ENCODE results near the gene DCPS.
"Not testable (repeated sequence)": the region's sequence is repeated elsewhere in the genome, so short reads cannot be mapped to it uniquely, and the experiment has no call there.

DCPS gene

DNA sequence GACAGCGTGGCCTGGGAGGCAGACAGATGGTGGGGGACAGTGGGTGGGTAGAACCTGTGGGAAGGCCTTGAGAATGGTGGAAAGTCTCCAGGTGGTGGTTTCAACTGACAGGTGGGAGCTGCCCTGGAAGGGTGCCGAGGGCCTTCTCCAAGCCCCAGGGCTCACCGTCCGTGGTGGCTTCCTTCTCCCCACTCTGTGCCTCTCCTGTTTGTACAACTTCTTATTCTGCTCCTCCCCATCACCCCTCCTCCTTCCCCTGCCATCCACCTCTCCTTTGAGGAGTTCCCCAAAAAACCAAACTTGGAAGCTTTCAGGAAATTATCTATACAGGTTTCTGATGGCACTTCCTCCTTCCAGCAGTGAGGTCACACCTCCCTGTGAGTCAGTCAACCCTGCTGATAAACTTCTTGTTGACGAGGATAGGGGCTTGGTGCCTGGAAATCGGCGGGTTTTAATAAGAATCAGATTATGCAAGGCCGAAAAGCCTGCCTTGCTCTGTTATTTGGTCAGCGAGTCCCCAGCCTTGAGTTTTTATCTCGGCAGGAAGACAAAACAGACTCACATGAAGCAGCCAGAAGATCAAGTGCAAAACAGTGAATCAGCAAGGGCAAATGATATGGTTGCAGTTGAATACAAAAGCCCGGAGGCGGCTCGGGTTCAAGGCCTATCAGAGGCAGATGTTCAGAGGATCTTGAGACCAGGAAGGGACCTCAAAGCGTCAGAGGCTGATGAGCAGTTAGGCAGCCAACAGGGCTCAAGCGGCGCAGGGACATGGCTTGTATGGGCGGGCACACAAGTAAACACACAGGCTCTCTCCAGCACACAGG lies 42.1 kb downstream of the DCPS start:
- DNase-seq = no peak

DNA sequence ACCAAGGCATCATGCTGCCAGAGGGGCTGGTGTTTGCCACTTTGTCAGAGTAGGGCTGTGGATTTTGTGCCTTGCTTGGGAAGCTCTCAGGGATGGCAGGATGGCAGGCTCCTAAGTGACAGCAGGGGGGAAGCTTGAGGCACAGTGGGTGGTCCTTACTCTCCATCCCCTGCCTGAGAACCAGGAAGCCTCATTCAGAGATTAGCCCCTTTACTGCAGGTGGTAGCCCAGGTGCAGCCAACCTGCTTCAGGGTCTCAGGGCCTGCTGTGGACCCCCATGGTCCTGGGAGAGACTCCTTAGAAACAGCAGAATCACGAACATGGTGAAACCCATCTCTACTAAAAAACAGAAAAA lies 42.7 kb downstream of the DCPS start:
- DNase-seq = no peak

DNA sequence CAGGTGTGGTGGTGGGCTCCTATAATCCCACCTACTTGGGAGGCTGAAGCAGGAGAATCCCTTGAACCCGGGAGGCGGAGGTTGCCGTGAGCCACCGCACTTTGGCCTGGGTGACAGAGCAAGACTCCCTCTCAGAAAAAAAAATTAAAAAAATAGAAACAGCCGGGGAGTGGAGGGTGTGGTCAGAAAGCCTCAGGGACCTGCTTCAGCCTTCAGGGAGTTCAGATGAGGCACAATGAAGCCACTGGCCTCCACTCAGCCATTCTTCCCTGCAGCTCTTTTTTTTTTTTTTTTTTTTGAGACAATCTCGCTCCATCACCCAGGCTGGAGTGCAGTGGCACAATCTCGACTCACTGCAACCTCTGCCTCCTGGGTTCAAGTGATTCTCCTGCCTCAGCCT lies 43.1 kb downstream of the DCPS start:
- DNase-seq = not testable (repeated sequence)

DNA sequence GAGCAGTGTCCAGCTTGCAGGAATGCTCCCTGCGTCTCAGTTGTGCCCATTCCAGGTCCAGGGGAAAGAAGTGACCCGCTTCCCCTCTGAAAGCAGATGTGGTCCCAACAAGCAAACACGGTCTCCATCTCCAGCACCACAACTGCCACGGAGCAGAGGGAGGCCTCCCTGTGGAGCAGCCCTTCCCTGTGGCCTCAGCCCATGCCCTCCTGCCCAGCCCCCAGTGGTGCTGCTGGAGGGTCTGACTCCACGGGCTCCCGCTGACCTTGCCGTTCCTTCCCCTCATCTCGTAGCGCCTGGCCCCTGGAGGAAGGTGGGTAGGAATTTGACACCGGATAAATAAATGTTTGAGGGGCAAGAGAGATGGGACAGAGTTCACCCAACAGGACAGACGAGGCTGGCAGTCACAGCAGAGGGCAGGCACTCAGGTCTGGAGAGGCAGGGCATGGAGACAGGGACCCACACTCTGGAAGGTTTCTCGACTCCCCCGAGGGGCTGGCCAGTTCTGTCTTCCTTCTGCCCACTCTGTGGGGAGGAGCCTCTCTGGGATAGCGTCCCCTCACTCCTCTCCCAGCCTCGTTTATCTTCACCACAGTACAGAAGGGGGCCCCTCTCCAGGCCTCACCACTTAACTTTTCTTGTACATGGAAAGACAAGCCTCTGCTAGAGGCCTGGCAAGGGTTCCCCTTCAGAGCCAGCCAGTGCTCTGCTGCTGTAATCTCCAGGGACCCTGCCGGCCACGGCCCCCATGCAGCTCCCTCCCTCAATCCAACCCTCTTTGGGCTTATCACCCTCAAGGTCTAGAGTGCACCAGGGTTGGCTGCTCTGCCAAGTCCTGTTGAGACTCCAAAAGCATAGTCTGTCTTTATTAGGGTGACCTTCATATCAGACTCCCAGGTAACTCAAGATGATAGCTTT lies 44.1 kb downstream of the DCPS start:
- no peak for DNase-seq

DNA sequence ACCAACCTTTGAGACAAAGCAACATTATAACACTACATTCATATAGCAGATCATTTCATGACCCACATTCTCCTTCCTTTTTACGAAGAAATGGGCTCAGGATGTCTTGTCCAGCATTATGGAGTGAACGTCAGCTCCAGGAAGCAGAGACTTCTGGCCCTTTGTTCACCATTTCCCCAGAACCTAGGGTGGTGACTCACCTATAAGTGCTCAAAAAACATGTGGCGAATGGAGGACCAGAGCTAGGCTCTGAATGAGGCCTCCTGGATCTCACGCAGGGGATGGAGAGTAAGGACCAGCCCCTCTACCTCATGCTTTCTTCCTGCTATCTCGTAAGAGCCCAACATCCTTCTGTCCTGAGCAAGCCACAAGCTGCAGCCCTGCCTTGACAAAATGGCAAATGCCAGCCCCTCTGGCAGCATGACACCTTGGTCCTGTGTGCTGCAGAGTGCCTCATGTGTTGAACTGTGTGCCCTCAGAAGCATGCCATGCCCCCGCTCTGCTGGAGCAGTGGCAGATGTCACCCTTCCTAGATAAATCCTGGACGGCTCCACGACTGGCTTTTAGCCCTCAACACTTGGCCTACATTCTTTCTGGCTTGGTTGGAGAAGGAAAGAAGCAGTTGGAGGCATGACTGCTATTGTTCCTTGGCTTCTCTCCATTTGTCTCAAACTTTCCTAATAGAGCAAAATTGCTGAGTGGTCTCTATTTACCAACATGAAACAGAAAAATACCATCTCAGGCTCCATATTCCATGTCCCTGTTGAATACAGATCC lies 45.1 kb downstream of the DCPS start:
- no peak for DNase-seq

DNA sequence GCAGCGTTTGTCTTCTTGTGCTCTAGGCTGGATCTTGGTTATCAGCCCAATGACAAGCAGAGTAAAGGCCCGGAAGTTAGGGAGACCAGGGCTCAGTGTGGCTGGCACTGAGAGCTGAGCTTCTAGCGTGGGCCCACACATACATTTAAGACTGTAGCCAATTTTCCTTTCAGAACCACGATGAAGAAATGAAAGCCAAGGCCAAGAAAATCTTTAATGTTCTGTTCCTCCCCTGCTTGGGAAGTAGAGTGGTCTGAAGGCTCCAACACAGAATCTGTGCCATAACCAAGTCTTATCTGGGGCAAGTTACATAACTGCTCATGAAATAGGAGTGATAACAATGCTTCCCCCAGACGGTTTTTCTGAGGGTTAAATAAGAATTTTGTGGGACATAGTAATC lies 47.0 kb downstream of the DCPS start:
- no peak for DNase-seq

DNA sequence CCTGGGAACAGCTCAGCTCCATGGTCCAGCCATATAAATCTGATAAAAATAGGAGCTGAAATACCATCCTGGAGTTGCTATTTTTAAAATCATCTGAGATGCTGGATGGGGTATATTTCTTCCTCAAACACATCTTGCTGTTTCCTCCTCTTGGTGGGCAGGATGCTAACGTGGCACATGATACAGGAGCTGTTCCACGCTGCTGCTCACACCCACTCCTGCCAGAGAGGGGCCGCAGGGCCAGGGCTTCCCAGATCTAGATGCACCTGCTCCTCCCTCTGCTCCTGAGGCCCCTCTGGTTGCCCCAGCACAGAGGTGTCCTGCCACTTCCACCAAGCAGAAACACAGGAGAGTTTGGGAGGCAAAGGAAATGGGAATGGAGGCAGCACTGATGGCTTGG lies 48.3 kb downstream of the DCPS start:
- no peak for DNase-seq

DNA sequence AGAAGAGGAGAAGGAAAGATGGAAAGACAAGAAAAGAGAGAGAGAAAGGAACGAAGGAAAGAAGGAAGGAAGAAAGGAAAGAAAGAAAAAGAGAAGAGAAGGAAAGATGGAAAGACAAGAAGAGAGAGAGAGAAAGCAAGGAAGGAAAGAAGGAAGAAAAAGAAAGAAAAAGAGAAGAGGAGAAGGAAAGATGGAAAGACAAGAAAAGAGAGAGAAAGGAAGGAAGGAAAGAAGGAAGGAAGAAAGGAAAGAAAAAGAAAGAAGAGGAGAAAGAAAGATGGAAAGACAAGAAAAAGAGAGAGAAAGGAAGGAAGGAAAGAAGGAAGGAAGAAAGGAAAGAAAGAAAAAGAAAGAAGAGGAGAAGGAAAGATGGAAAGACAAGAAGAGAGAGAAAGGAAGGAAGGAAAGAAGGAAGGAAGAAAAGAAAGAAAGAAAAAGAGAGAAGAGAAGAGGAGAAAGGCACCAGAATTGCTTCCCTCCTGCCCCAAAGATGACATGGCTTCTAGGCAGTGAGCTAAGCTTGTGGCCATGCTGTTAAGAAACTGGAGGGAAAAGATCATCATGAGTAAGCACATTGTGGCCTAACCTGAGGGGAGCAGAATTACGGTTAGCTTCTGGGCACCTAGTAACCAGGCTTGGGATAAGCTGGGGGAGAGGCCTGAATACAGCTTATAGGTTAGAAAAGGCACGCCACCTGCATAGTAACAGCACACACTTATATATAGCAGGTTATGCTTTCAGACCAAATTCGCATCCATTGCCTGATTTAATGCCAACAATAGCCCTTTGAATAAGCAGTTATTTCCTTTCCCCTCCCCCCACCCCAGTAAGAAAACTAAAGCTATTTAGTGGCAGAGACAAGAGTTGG lies 49.3 kb downstream of the DCPS start:
- DNase-seq = no peak

DNA sequence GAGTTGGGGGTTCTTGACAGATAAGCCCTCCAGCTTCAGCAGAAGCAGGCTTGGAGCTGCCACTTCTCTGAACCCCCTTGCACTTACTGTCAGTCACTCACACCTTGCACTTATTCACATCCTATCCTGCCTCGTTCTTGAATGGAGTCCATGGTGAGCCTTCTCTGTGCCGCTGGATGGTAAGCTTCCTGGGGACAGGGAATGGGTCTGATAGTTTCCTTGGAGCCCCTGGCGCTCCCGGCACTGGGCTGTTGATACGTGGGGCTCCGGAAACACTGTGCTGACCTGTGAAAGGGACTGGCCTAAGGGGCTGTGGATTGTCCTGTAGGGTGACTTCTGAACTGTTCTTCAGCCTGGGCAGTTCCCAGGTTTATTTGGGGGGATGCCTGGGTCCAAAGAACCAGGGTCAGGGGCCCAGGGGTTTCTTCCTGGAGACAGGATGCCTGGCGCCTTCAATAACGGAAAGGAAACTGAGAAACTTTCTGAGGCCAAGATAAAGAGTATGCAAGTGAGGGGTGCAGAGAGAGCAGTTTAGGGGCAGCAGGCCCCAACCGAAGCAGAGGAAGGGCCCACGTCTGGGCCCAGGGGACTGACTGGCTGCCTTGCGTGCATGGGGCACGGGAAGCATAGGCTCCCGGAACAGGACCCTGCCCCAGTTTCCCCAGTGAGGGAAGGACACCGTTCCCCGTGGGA lies 50.9 kb downstream of the DCPS start:
- no peak for DNase-seq

DNA sequence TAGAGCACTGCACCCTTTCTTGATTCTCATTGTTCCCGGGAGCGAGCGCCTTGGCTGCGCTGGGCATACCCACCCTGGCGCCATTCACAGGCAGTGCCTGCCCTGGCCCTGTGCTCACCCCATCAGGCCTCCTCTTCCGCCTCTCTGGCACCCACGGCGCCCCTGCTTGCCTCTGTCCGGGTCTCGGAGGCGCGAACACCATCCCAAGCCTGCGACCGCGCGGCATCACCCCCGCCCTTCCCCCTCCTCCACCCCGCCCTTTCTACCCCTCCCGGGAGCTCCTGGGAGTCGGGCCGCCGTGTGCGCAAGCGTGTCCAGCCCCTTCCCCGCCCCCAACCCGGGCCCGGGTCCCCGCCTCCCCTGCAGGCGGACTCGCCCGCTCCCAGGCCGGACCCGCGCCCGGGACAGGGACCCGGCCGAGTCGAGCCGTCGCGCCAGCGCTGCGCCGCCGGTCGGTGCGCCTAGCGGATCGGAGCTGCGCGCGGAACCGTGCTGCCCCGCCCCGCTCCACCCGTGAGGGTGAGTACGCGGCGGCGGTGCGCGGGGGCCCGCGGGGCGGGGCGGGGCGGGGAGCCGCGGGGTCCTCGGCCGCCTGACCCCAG lies 51.6 kb downstream of the DCPS start, which contains the start of gene ST3GAL4:
Gene ST3GAL4, plus strand, starts transcription at position 363 of the 602 bp plus-strand sequence. CDS start 50,470 bp downstream, outside the sequence.
- peak; percentile 37 to 68 for DNase-seq

DNA sequence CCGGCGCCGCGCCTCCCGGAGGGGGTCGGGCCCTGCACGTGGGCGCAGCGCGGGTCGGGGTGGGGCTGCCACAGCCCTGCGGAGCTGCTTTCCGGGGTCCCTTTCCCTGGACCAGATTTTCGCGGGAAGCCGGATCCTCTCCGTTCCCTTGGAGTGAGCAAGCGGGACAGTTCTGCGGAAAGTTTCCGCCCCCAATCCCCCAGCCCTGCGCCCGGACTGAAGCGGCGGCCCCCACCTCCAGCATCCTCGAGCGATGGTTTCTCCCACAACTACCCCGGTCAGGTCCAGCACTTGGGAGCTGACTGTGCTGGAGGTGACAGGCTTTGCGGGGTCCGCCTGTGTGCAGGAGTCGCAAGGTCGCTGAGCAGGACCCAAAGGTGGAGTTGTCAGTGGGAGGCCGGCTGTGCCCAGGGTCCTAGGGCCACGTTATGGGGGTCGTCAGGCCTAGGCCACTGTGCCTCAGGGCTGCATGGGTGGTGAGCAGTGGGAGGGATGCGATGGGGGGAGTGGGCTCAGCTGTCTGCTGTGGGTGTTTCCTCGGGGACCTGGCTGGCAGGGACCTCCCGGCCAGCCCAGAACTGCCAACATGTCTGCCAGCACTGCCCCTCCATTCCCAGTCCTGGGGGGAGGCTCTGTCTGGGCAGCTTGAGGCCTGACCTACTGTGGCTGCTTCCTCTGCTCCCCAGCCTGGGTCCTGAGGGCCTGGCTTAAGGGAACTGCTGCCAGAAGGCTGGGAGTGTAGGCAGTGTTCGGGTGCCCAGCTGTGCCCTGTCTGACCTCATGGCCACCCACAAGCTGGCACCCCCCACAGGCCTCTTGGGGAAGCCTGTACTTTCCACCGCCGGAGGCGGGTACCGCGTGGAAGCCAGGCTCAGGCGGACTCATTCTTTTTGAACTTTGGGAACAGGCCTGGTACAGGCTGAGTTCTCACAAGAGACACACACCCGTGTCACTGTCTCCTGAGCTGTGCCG lies 52.4 kb downstream of the DCPS start:
- DNase-seq = no peak

DNA sequence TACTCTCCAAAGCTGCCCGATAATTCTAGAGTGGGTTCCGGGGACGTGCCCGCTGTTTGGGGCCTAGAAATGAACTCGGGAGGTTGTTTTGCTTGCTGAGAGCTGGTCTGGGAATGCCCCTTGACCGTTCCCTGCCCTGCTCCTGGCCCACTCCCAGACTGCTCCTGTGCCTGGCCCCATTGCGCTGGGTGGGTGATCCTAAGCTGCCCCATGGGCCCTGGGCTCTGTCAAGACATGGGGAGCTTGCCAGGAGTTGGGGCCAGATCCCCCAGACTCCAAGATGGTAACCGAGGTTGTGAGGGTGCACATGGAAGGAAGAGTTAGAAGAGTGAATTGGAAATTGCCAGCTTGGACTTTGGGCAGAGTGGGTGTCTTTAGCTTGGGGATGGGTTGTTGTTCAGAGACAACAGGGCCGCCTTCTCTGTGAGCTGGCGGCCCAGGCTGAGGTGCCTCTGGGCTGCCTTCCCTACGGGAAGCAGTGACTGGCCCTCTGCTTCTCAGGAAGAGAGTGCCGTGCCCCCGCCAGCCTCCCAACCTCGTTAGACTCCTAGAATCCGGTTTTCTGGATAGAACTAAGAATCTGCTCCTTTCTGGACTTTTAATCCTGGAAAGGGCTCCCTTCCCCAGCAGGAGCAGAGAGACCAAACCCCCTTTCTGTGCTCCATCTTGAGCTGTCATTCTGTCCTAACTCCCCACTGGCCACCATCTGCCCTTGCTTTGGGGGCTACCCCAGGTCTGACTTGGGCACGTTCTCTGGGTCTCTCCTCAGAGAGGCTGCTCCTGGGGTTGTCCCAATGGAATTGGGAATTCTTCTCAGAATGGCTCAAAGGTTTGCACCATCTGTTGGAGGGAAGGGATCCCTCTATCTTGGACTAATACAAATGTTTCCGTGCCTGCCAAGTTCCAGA lies 53.4 kb downstream of the DCPS start:
- no peak for DNase-seq

DNA sequence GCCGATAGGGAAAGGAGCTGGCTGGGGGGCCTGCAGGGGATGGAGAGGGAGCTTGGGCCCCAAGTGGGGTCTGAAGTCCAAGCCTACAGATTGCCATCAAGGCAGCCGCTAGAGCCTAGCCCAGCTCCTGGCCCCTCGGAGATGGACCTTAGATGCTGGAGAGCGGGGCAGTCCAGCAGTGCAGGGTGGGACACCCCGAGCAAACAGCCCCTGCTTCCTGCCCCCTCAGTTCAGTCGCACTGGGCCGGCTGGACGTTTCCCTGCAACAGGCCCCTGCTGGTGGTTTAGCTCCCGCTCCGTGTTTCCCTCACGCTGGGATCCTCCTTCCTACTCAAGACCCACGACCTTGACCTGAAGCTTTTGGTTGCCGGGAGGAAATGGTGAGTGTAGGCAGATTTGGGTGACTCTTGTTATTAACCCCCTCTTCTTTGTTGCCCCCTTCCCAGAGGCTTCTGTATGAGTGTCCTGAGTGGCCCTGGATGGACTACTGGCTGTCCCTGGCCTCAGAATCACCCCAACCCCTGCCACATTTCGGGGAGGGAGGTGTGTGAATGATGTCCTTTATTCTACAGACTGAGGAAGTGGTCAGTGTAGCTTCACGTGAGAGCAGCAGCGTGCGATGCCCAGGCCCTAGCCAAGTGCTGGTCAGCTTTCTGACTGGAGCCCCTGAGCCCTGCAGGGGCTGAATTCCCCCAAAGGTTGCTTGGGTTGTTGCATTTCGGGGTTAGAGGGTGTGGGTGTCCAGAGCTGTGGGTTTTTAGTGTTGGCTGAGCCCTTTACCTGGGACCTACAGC lies 54.3 kb downstream of the DCPS start:
- DNase-seq = no peak

DNA sequence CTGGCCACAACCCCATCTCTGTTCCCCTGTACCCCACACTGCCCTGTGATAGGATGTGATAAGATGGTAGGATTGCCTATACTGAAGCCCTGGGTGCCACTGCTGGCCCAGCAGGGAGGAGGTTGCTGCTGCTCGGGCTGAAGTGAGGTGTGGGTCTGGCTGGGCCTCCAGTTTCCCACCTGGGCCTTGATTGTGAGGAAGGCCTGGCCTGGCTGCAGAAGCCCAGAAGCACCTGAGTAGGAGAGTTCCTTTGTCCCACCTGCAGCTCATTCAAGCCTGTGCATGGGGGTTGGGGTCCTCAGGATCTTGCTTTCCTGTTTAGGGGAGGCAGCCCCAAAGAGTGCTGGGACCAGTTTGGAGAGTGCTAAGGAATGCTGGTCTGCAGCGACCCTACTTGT lies 54.9 kb downstream of the DCPS start:
- no peak for DNase-seq

DNA sequence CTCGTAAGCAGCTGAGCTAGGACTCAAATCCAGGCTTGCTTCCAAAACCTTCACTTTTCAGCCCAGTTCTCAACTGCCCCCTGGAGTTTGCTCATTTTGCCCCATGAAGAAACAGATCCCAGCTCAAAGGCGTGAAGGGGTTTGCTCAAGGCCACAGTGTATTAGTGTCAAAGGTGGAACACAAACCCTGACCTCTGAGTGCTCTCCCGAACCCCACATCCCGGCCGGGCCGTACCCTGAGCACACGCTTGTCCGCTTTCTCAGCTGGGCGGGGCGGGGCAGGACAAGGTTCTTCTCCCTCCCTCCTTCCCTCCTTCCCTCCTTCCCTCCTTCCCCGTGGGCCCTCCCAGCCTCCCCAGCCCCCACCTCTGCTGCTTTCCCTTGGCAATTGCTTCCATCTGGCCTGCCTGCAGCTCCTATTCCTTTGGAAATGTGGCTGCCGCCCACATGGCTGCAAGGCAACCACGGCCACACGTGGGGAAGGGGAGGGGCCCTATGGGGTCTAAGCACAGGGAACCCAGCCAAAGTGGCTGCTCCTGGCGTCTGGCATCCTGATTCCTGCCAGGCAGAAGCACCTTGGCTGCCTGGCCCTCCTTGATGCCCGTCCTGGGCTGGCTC lies 55.7 kb downstream of the DCPS start:
- DNase-seq = no peak

DNA sequence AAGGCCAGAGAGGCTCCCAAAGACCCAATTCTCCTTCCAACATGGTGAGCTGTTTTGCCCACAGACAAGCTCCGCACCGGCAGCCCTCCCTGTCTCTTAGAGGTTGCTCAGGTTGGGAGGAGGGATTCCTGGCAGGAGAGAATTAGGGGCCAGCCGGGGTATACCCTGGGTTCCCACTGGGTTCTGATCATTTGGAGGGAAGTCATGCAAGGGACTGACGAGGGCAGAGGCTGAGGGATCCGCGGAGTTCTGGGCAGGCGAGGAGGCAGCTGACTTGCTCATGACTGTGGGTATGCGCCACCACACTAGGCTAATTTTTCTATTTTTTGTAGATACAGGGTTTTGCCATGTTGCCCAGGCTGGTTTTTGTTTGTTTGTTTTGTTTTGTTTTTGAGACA lies 56.2 kb downstream of the DCPS start:
- DNase-seq = no peak

DNA sequence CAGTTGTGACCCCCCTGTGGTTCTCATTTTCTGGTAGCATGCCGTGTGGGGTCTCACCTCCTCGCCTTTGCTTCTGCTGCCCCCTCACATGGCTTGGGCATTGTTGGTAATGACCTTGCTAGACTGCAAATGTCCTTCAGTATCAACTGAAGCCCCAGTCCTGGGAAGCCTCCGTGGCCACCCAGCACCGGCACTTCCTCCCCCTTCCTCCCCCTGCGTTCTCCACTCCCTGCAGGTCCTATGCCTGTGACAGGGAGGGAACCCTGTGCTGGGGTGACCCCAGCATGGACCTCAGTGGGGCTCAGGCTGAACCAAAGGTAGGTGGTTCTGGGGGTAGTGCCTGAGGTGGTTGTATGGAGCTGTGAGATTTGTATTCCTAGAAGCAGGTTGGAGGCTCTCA lies 57.5 kb downstream of the DCPS start:
- DNase-seq = no peak
